K562 (cell line): ENCODE results near the gene NOD2. TPM values are rescaled to one million over a fixed set of nuclear protein-coding genes. Genes with fewer than 3 reads are reported as not detected.

Experiments
- ATAC-seq: fragments of 200-7000 bp; cut with Tn5 transposase; 3 replicates; pipeline ENCODE4 v1.9.1; 2020; ENCODE audit warnings: moderate library complexity
- BruUV-seq: library from RNA; stranded (reverse); fragments of 400-500 nt; replicated peaks from 2 replicates; lab custom pipeline; 2021; lab: Mats Ljungman, UMichigan
- CTCF ChIA-PET: fragments of 300-600 bp; formaldehyde crosslinking; extraction: SDS; loops from one replicate; lab custom pipeline; 2021; ENCODE audit warnings: low intra/inter-chr PET ratio; lab: Yijun Ruan, JAX
- POLR2A ChIA-PET: fragments of 300-600, 350-650 bp; sonication (Branson Sonifier 250); formaldehyde crosslinking; extraction: SDS; loops from one replicate; lab custom pipeline; 2021; ENCODE audit warnings: antibody characterized with exemption, inconsistent platforms; lab: Yijun Ruan, JAX
- DNase-seq, 4 experiments: peaks; one replicate each; pipeline versions ENCODE4 v3.0.0 to v3.0.0-alpha.2; 2011 to 2018; ENCODE audit warnings: low spot score in 3 of 4, mixed read lengths in 3 of 4; ENCODE audit errors: extremely low read depth in 1 of 4
- FAIRE-seq: peaks from 2 replicates; lab custom pipeline; 2011; peaks lifted over from hg19 to GRCh38; lab: Jason Lieb, UNC
- H2AFZ ChIP-seq: 2 replicates; pipeline ENCODE4 v1.6.0; 2011; ENCODE audit warnings: low read depth, low read length, control low read depth, inconsistent platforms
- H3K27ac ChIP-seq: fragments of 200-600 bp; 3 replicates; pipeline ENCODE4 v1.8.0; 2011; ENCODE audit warnings: low read depth, mild to moderate bottlenecking, control low read depth, inconsistent platforms, low read length, moderate library complexity, mixed read lengths; ENCODE audit errors: extremely low read depth
- H3K27me3 ChIP-seq, 2 experiments: fragments of 300-600 bp in 1 of 2; 2 replicates in 1 of 2; 3 replicates in 1 of 2; pipeline versions ENCODE4 v1.6.0 to v1.8.0; 2011; ENCODE audit warnings: inconsistent platforms in 2 of 2, low read length in 2 of 2, mild to moderate bottlenecking in 1 of 2, mixed read lengths in 1 of 2, moderate library complexity in 1 of 2; ENCODE audit not compliant: control insufficient read depth in 2 of 2, insufficient read depth in 2 of 2
- H3K36me3 ChIP-seq: fragments of 300-600 bp; 3 replicates; pipeline ENCODE4 v1.8.0; 2011; ENCODE audit warnings: mild to moderate bottlenecking, low read length, inconsistent platforms; ENCODE audit not compliant: control insufficient read depth, insufficient read depth
- H3K4me1 ChIP-seq, 2 experiments: fragments of 200-600 bp in 1 of 2; replicated peaks in 1 of 2; 2 replicates in 1 of 2; 3 replicates in 1 of 2; pipeline versions ENCODE4 v1.5.1 to v1.8.0; 2011; ENCODE audit warnings: inconsistent platforms in 2 of 2, low read length in 2 of 2, mild to moderate bottlenecking in 1 of 2, mixed read lengths in 1 of 2, moderate library complexity in 1 of 2; ENCODE audit not compliant: control insufficient read depth in 2 of 2, insufficient read depth in 2 of 2
- H3K4me2 ChIP-seq: 2 replicates; pipeline ENCODE4 v1.6.1; 2011; ENCODE audit warnings: low read length, control low read depth, inconsistent platforms, mixed read lengths; ENCODE audit not compliant: insufficient read depth
- H3K4me3 ChIP-seq: fragments of 200-600 bp; sonication (generic), shearing (Covaris generic); 2 replicates; pipeline ENCODE4 v1.5.1; 2016; ENCODE audit warnings: control low read depth, inconsistent platforms
- H3K79me2 ChIP-seq: fragments of 200-600 bp; 3 replicates; pipeline ENCODE4 v1.8.0; 2011; ENCODE audit warnings: low read length, inconsistent platforms; ENCODE audit not compliant: control insufficient read depth, insufficient read depth
- H3K9ac ChIP-seq, 2 experiments: 2 replicates each; pipeline versions ENCODE4 v1.6.0 to v1.6.1; 2011; ENCODE audit warnings: low read depth in 2 of 2, low read length in 2 of 2, control low read depth in 1 of 2, inconsistent platforms in 1 of 2, mild to moderate bottlenecking in 1 of 2, mixed read lengths in 1 of 2; ENCODE audit not compliant: insufficient read depth in 1 of 2
- H3K9me1 ChIP-seq: one replicate; pipeline ENCODE4 v1.6.0; 2011; ENCODE audit warnings: inconsistent platforms, mild to moderate bottlenecking, low read length, moderate library complexity; ENCODE audit not compliant: control insufficient read depth, insufficient read depth
- H3K9me3 ChIP-seq: replicated peaks from 2 replicates; pipeline ENCODE4 v1.5.1; 2011; ENCODE audit warnings: low read depth, low read length, inconsistent platforms; ENCODE audit not compliant: control insufficient read depth, insufficient read depth
- H4K20me1 ChIP-seq: replicated peaks from 2 replicates; pipeline ENCODE4 v1.6.1; 2011; ENCODE audit warnings: low read length, inconsistent platforms, mixed read lengths; ENCODE audit not compliant: control insufficient read depth, insufficient read depth
- ARID2 ChIP-seq: fragments of 450-650 bp; IDR thresholded peaks from 2 replicates; pipeline ENCODE4 v1.6.1; 2017; ENCODE audit warnings: antibody characterized with exemption, mild to moderate bottlenecking
- ATF7 ChIP-seq: fragments of 450-650 bp; IDR thresholded peaks from 2 replicates; pipeline ENCODE4 v1.7.1; 2014; ENCODE audit warnings: mild to moderate bottlenecking, moderate library complexity
- BRD9 ChIP-seq: fragments of 450-650 bp; IDR thresholded peaks from 2 replicates; pipeline ENCODE4 v1.6.1; 2018; ENCODE audit warnings: low read depth; ENCODE audit not compliant: partially characterized antibody
- CBX1 ChIP-seq: sonication (generic); IDR thresholded peaks from 2 replicates; pipeline ENCODE4 v1.6.1; 2016; ENCODE audit warnings: antibody characterized with exemption, low read depth, mild to moderate bottlenecking
- CBX2 ChIP-seq: fragments of 200-600 bp; sonication (generic); IDR thresholded peaks from one replicate; pipeline ENCODE4 v1.6.1; 2012; ENCODE audit warnings: mild to moderate bottlenecking, low read length, inconsistent platforms; ENCODE audit not compliant: insufficient read depth, poor library complexity, severe bottlenecking
- CBX3 ChIP-seq, 2 experiments: IDR thresholded peaks; 1 replicate in 1 of 2; 2 replicates in 1 of 2; pipeline ENCODE4 v1.6.1; 2012; ENCODE audit warnings: inconsistent platforms in 2 of 2, low read length in 2 of 2, borderline replicate concordance in 1 of 2, control low read depth in 1 of 2
- GABPB2 ChIP-seq: fragments of 250-450 bp; sonication (Bioruptor Pico); conservative IDR thresholded peaks from 2 replicates; pipeline ENCODE4 v1.5.1; 2021; ENCODE audit warnings: mild to moderate bottlenecking
- GATAD2B ChIP-seq: fragments of 450-650 bp; IDR thresholded peaks from 2 replicates; pipeline ENCODE4 v1.6.1; 2017; ENCODE audit warnings: mild to moderate bottlenecking, borderline replicate concordance
- HNRNPL ChIP-seq: fragments of 200-400 bp; formaldehyde crosslinking; IDR thresholded peaks from 2 replicates; pipeline ENCODE4 v1.6.1; 2017; ENCODE audit warnings: low read depth, mild to moderate bottlenecking, low read length
- HSF4 ChIP-seq: fragments of 250-450 bp; sonication (Bioruptor Pico); IDR thresholded peaks from 2 replicates; pipeline ENCODE4 v2.1.2; 2022; ENCODE audit warnings: mild to moderate bottlenecking, moderate library complexity, borderline replicate concordance
- MCM5 ChIP-seq: fragments of 450-650 bp; IDR thresholded peaks from 2 replicates; pipeline ENCODE4 v1.6.1; 2016; ENCODE audit warnings: low read depth
- NFRKB ChIP-seq: fragments of 450-650 bp; IDR thresholded peaks from 2 replicates; pipeline ENCODE4 v1.6.1; 2016; ENCODE audit warnings: low read depth
- PHB2 ChIP-seq: fragments of 450-650 bp; IDR thresholded peaks from 2 replicates; pipeline ENCODE4 v1.6.1; 2017; ENCODE audit warnings: low read depth
- RB1 ChIP-seq: fragments of 450-650 bp; IDR thresholded peaks from 2 replicates; pipeline ENCODE4 v1.6.1; 2017; ENCODE audit warnings: low read depth, mild to moderate bottlenecking
- SAFB ChIP-seq: fragments of 200-400 bp; formaldehyde crosslinking; IDR thresholded peaks from 2 replicates; pipeline ENCODE4 v1.6.1; 2017; ENCODE audit warnings: low read depth, low read length, borderline replicate concordance
- SMC3 ChIP-seq: conservative IDR thresholded peaks from 2 replicates; pipeline ENCODE4 v1.6.1; 2011; ENCODE audit warnings: low read depth, low read length, improper control_type of control experiment; ENCODE audit not compliant: insufficient read depth
- SRSF3 ChIP-seq: fragments of 200-400 bp; formaldehyde crosslinking; IDR thresholded peaks from 2 replicates; pipeline ENCODE4 v1.6.1; 2016; ENCODE audit warnings: mild to moderate bottlenecking, low read length, moderate library complexity; ENCODE audit not compliant: insufficient read depth
- TRIM24 ChIP-seq, 2 experiments: fragments of 450-650 bp; IDR thresholded peaks; 2 replicates each; pipeline ENCODE4 v1.6.1; 2016
- TRIM28 ChIP-seq: fragments of 450-650 bp; IDR thresholded peaks from 2 replicates; pipeline ENCODE4 v1.6.1; 2017
- ZEB2 ChIP-seq: fragments of 450-650 bp; IDR thresholded peaks from 2 replicates; pipeline ENCODE4 v1.6.1; 2016
- ZNF165 ChIP-seq: fragments of 250-450 bp; sonication (Bioruptor Pico); IDR thresholded peaks from 2 replicates; pipeline ENCODE4 v1.4.0; 2020; ENCODE audit warnings: borderline replicate concordance
- ZNF384 ChIP-seq: IDR thresholded peaks from 2 replicates; pipeline ENCODE4 v1.6.1; 2012; ENCODE audit warnings: low read depth, low read length, improper control_type of control experiment
- ZNF764 ChIP-seq: fragments of 250-450 bp; sonication (Bioruptor Pico); IDR thresholded peaks from 2 replicates; pipeline ENCODE4 v1.4.0; 2020; ENCODE audit warnings: low read depth, mild to moderate bottlenecking, moderate library complexity
- WGBS: fragments of 100-300 bp; shearing (Covaris generic); methylation state at CpG from one replicate; pipeline ENCODE4 v1.1.6; 2016; ENCODE audit warnings: low coverage, mixed read lengths; ENCODE audit not compliant: insufficient coverage; ENCODE audit errors: missing lambda C conversion rate; 5-methylcytosine and 5-hydroxymethylcytosine counted together
- in situ Hi-C: fragments of 300-500 bp; cut with MboI; formaldehyde crosslinking; loops from 4 replicates; pipeline ENCODE4 v1.15.0; 2018; ENCODE audit warnings: inconsistent platforms, mixed read lengths
- intact Hi-C: fragments of 100-400 bp; cut with micrococcal nuclease; formaldehyde crosslinking; loops from 2 replicates; pipeline ENCODE4 v1.14.2; 2022
- polyA plus RNA-seq, 8 experiments: library from polyadenylated mRNA; depleted of rRNA in 4 of 8; stranded (reverse) in 5 of 8; unstranded in 3 of 8; fragments of >200 nt; fragmentation: Nextera tagmentation in 2 of 8; fragmentation: Illumina TruSeq in 1 of 8; extraction: Ambion mirVana in 2 of 8; extraction: Trizol in 1 of 8; gene quantifications; 2 replicates each; pipeline versions ENCODE4 v1.2.1 to v1.2.3, GENCODE V29; 2011 to 2014; ENCODE audit warnings: inconsistent platforms in 1 of 8, missing spikeins in 1 of 8
- total RNA-seq, 7 experiments: library from RNA; depleted of rRNA in 6 of 7; stranded (reverse); fragments of >200 nt in 6 of 7; fragmentation: Illumina TruSeq in 2 of 7; extraction: Trizol in 2 of 7; gene quantifications; 2 replicates each; pipeline versions ENCODE4 v1.2.1 to v1.2.3, GENCODE V29; 2011 to 2021; ENCODE audit warnings: low replicate concordance in 1 of 7
- TF ChIP-seq, protein P1 (sequence below), 3 experiments: IDR thresholded peaks in 2 of 3; conservative IDR thresholded peaks in 1 of 3; 2 replicates each; pipeline ENCODE4 v1.5.1; 2011 to 2012; ENCODE audit warnings: low read length in 3 of 3, mild to moderate bottlenecking in 3 of 3, control low read depth in 2 of 3, improper control_type of control experiment in 1 of 3, inconsistent platforms in 1 of 3, low read depth in 1 of 3, mixed read lengths in 1 of 3, moderate library complexity in 1 of 3; ENCODE audit not compliant: insufficient read depth in 2 of 3

The NOD2 gene
- total and polyA plus RNA-seq, 9 of the 15 experiments (the other 6 are each of a cell fraction or from before 2014, with no cell fraction given): 0.04 TPM; not detected in 8

DNA sequence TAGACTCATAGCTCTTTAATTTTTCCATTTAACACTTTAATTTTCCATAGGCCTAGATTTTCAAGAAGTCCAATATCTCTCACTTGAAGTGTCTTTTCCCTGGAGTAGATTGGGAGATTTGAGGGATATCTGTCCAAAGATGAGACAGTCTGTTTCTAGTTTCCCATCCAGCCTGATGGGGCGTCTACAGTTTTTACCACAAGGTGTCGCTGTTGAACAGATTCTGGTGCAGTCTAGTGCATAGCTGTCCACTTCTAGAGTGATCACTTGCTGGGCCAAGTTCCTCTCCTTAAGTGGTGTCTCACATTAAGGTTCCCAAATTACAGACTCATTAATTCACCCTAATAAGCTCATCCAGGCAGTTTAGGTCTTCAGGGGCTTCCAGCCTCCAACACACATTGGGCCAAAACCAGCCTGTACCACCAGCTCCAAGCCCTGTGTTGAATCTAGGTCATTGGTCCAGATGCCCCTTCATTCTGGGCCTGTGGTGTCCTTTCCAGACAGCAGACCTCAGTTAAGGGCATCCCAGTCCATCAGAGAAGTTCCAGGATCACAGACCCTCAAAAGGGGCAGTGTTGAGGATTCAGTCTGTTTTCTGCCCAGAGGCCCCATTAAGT is 21.7 kb upstream of the NOD2 start:
- H3K9me1 ChIP-seq: no peaks in the 10 kb centered on the region
- peaks cover 0 to 8% of the 10 kb centered on the region in 2 experiments; a peak in 2 of 5 replicates for H3K27me3 ChIP-seq
- H3K36me3 ChIP-seq: no peaks in the 10 kb centered on the region
- ATAC-seq (peak; percentile 82), DNase-seq (peak; percentile 45 to 74 (median 67)), FAIRE-seq (peak; percentile 84)
- CTCF ChIA-PET: interaction anchor here (3.2 kb wide), 1 partner anchor 135 kb away, joined by 32 read pairs; no protein-coding TSS in a partner anchor
- BruUV-seq: no TSS peak
- H3K27ac ChIP-seq: no peak overlapping the region
- H3K4me1 ChIP-seq: no peaks in the 10 kb centered on the region; a peak in 1 of 5 replicates
- 4% methylated on average over 2 of the region's 2 CpGs for WGBS
- intact Hi-C loops (loop anchor here (1.0 to 5.0 kb wide), 2 partner anchors 76 to 135 kb away; no protein-coding TSS in a partner anchor), in situ Hi-C loops (no loop called here)
- H3K4me2 ChIP-seq: no peak overlapping the region
- H4K20me1 ChIP-seq: no peaks in the 10 kb centered on the region
- H3K79me2 ChIP-seq: no peaks in the 10 kb centered on the region
- peaks cover 6% of the 10 kb centered on the region; the same call in 1 of the 2 replicates for H3K9me3 ChIP-seq
- no peak overlapping the region for H3K4me3 ChIP-seq
- no peak overlapping the region for H3K9ac ChIP-seq
- no peak overlapping the region for H2AFZ ChIP-seq
- POLR2A ChIA-PET: interaction anchor here (1.0 kb wide), 1 partner anchor 8 kb away, joined by 3 read pairs; no protein-coding TSS in a partner anchor
- TF ChIP-seq CBX2 (no peak), HNRNPL (no peak), NFRKB (no peak), CBX1 (peak; percentile 79; the same call in 1 of the 2 replicates), TRIM28 (peak; percentile 83; the same call in 1 of the 2 replicates), PHB2 (no peak), ZNF764 (CRISPR knock-in tag) (no peak), BRD9 (no peak), GATAD2B (no peak), SMC3 (peak; percentile 66), ZEB2 (peak; percentile 37; the same call in 1 of the 2 replicates), MCM5 (no peak), ZNF165 (CRISPR knock-in tag) (no peak), ARID2 (no peak), ZNF384 (no peak), ATF7 (no peak), TRIM24 (IDR thresholded peaks at IDR 0.05) (no peak), SRSF3 (no peak), RB1 (0 out of 2 replicates have a peak, but pooled peaks have one; percentile 9), GABPB2 (CRISPR knock-in tag) (no peak), HSF4 (CRISPR knock-in tag) (no peak), SAFB (no peak), CBX3 (IDR thresholded peaks at IDR 0.05; ENCODE audit: borderline replicate concordance in 1 of 2, low read length in 2 of 2) (peak in 1 of 2 experiments; percentile 98; a peak in 2 of 3 replicates)
- TF ChIP-seq, protein P1, sequence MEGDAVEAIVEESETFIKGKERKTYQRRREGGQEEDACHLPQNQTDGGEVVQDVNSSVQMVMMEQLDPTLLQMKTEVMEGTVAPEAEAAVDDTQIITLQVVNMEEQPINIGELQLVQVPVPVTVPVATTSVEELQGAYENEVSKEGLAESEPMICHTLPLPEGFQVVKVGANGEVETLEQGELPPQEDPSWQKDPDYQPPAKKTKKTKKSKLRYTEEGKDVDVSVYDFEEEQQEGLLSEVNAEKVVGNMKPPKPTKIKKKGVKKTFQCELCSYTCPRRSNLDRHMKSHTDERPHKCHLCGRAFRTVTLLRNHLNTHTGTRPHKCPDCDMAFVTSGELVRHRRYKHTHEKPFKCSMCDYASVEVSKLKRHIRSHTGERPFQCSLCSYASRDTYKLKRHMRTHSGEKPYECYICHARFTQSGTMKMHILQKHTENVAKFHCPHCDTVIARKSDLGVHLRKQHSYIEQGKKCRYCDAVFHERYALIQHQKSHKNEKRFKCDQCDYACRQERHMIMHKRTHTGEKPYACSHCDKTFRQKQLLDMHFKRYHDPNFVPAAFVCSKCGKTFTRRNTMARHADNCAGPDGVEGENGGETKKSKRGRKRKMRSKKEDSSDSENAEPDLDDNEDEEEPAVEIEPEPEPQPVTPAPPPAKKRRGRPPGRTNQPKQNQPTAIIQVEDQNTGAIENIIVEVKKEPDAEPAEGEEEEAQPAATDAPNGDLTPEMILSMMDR (IDR thresholded peaks at IDR 0.05 in 2 of 3, conservative IDR thresholded peaks at IDR 0.05 in 1 of 3; ENCODE audit: insufficient read depth in 2 of 3, low read depth in 1 of 3, low read length in 3 of 3): peak; percentile 74 to 80 (median 77)
